Measurements from ENCODE around the gene HSD3B7.

DNA sequence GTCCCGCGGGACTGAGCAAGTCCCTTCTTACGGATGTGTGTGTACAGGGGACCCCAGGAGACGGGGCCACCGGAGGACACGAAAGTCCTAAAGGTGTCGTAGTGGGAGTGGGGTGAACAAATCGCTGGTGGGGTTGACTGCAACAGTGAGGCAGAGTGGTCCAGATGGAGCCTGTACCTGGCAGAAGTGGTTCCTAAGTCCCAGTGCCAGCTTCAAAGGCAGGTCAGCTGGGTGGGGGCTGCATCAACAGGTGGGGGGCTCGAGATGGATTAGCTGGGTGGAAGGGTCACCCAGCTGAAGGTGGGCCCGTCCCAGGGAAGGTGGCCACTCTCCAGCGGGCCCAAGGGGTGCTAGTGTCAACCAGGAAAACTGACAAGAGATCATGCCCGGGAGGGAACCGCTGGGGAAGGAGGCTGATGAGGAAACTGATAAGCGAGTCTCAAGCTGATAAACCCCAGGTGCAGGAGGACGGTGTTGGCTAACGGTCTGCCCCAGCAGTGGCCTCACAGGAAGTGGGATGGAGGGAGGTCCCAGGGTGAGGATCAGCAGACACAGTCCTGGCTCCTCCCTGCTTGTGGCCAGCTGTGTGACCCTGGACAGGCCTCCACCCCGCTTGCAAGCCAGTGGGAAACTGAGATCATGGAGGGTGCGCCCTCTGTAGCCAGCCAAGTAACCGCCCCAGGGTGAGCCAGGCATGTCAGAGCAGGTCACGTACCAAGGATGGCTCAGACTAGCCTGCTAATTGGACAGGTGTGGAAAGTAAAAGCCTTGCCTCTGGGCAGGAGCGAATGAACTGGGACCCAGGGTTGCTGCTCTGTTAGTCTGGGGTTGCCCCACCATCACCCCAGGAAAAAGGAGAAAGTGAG lies 35.1 kb upstream of the HSD3B7 start:
- TF ChIP-seq, protein P1, sequence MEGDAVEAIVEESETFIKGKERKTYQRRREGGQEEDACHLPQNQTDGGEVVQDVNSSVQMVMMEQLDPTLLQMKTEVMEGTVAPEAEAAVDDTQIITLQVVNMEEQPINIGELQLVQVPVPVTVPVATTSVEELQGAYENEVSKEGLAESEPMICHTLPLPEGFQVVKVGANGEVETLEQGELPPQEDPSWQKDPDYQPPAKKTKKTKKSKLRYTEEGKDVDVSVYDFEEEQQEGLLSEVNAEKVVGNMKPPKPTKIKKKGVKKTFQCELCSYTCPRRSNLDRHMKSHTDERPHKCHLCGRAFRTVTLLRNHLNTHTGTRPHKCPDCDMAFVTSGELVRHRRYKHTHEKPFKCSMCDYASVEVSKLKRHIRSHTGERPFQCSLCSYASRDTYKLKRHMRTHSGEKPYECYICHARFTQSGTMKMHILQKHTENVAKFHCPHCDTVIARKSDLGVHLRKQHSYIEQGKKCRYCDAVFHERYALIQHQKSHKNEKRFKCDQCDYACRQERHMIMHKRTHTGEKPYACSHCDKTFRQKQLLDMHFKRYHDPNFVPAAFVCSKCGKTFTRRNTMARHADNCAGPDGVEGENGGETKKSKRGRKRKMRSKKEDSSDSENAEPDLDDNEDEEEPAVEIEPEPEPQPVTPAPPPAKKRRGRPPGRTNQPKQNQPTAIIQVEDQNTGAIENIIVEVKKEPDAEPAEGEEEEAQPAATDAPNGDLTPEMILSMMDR (IDR thresholded peaks at IDR 0.05) = no peak
- TF ChIP-seq POLR2A (IDR thresholded peaks at IDR 0.05) (peak; percentile 75 to 77), EP300 (IDR thresholded peaks at IDR 0.05) (peak in 1 of 2 donors; percentile 90)
